ENCODE measurements around the gene BCAS1.

The BCAS1 gene

DNA sequence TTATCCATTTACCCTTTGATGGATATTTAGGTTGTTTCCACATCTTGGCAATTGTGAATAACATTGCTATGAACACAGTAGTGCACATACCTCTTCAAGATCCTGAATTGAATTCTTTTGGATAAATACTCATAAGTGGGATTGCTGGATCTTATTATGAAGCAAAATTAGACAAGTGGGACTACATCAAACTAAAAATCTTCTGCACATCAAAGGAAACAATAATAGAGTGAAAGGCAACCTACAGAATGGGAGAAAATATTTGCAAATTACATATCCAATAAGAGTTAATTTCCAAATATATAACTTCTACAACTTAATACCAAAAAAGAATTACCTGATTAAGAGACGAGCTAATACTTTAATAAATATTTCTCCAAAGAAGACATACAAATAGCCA is 38.4 kb upstream of the BCAS1 start:
- no peak overlapping the region for H3K4me3 ChIP-seq (ENCODE audit: low read depth, low read length)
- DNase-seq = no peak
- H3K4me1 ChIP-seq = no peaks in the 10 kb centered on the region
- H3K9me3 ChIP-seq = no peaks in the 10 kb centered on the region
- peaks cover 30% of the 10 kb centered on the region for H3K27me3 ChIP-seq
- no peaks in the 10 kb centered on the region for H3K36me3 ChIP-seq
- TF ChIP-seq, protein P1, sequence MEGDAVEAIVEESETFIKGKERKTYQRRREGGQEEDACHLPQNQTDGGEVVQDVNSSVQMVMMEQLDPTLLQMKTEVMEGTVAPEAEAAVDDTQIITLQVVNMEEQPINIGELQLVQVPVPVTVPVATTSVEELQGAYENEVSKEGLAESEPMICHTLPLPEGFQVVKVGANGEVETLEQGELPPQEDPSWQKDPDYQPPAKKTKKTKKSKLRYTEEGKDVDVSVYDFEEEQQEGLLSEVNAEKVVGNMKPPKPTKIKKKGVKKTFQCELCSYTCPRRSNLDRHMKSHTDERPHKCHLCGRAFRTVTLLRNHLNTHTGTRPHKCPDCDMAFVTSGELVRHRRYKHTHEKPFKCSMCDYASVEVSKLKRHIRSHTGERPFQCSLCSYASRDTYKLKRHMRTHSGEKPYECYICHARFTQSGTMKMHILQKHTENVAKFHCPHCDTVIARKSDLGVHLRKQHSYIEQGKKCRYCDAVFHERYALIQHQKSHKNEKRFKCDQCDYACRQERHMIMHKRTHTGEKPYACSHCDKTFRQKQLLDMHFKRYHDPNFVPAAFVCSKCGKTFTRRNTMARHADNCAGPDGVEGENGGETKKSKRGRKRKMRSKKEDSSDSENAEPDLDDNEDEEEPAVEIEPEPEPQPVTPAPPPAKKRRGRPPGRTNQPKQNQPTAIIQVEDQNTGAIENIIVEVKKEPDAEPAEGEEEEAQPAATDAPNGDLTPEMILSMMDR (IDR thresholded peaks at IDR 0.05; ENCODE audit: low read depth, low read length) = no peak

GRCh38 chr20:54108326-54108642 is 37.9 kb upstream of the BCAS1 start:
- TF ChIP-seq, protein P1 (IDR thresholded peaks at IDR 0.05; ENCODE audit: low read depth, low read length) = no peak
- Histone ChIP-seq H3K4me1 (no peaks in the 10 kb centered on the region), H3K4me3 (ENCODE audit: low read depth, low read length) (no peak overlapping the region), H3K27me3 (peaks cover 27% of the 10 kb centered on the region), H3K36me3 (no peaks in the 10 kb centered on the region), H3K9me3 (no peaks in the 10 kb centered on the region)
- DNase-seq = no peak

DNA sequence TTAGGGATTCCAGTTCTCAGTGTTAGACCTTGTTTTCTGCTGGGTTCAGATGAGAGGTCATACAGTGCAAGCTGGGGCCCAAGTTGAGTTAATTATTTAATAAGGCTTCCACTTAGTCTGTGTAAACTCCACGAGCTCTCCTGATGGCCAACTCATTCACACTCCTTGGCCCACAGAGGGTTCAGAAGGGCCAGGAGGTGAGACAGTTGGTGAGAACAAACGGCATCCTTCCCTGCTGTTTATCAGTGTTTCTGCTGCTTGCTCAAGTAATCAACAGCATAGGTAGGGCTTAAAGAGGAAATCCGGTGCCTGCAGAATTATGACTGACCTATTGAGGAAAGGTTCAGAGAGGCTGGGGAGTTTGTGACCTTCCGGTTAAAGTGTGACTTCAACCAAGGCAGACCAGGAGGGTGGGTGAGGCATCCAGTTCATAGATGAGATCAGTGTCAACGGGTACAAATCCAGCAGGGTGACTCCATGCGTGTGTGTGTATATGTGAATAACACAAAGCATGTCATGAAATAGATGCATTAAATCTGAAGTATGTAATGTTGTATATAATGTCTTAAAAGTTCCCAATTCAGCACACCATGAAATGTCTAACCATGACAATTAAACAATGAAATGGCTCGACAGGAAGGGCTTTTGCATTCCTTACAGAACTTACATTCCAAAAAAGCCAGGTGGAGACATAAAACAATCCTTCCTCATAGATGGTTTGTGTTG is 37.4 kb upstream of the BCAS1 start:
- DNase-seq = no peak
- no peaks in the 10 kb centered on the region for H3K9me3 ChIP-seq
- no peaks in the 10 kb centered on the region for H3K36me3 ChIP-seq
- peaks cover 27% of the 10 kb centered on the region for H3K27me3 ChIP-seq
- H3K4me1 ChIP-seq = no peaks in the 10 kb centered on the region
- TF ChIP-seq, protein P1 (IDR thresholded peaks at IDR 0.05; ENCODE audit: low read depth, low read length) = no peak
- H3K4me3 ChIP-seq (ENCODE audit: low read depth, low read length) = no peak overlapping the region

DNA sequence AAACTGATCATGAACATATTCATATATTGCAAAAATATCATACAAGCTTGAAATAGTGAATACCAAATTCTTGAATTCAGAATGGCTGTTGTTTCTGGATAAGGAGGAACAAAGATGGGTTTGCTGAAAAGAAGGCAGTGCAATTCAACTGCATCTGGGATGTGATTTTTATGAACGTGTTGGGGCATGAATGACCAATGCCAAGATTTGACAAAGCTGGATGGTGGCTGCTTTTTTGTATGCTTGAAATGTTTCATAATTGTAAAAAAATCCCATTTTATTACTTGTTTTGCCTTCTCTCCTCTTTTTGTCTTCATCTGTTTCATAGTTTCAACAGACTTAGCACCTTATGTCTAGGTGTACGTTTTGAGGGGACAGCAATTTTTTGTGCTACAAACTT is 36.8 kb upstream of the BCAS1 start:
- no peaks in the 10 kb centered on the region for H3K36me3 ChIP-seq
- no peaks in the 10 kb centered on the region for H3K9me3 ChIP-seq
- H3K4me3 ChIP-seq (ENCODE audit: low read depth, low read length) = no peak overlapping the region
- H3K27me3 ChIP-seq = peaks cover 27% of the 10 kb centered on the region
- H3K4me1 ChIP-seq = no peaks in the 10 kb centered on the region
- DNase-seq = no peak
- TF ChIP-seq, protein P1 (IDR thresholded peaks at IDR 0.05; ENCODE audit: low read depth, low read length) = no peak

- Histone ChIP-seq H3K4me3 (ENCODE audit: low read depth, low read length) (no peak overlapping the region), H3K36me3 (no peaks in the 10 kb centered on the region), H3K9me3 (no peaks in the 10 kb centered on the region), H3K4me1 (no peaks in the 10 kb centered on the region), H3K27me3 (peaks cover 24% of the 10 kb centered on the region)
- TF ChIP-seq, protein P1 (IDR thresholded peaks at IDR 0.05; ENCODE audit: low read depth, low read length) = no peak
- no peak for DNase-seq
Observed at GRCh38 chr20:54106162-54106561, 35.8 kb upstream of the BCAS1 start.

DNA sequence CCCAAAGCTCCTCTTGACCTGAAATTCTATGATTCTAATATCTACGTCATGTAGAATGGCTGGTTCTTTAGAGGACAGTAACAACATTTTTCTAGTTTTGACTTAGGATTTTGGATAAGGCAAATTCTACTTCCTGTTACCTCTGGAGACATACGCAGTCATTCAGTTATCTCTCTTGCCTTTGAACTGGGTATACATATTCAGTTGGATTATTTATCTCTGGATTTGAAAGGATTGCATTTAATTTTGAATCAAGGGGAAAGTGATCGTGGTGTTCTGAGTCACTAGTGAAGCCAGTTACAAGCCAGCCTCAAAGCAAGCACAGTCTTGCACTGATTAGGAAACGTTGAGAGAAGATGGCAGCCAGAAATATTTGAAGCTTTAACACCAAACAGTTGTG is 35.3 kb upstream of the BCAS1 start:
- no peaks in the 10 kb centered on the region for H3K36me3 ChIP-seq

More for the DNA sequence above, 35.3 kb upstream of the BCAS1 start:
- no peaks in the 10 kb centered on the region for H3K4me1 ChIP-seq
- TF ChIP-seq, protein P1 (IDR thresholded peaks at IDR 0.05; ENCODE audit: low read depth, low read length) = no peak
- H3K4me3 ChIP-seq (ENCODE audit: low read depth, low read length) = no peak overlapping the region
- no peak for DNase-seq
- peaks cover 20% of the 10 kb centered on the region for H3K27me3 ChIP-seq
- H3K9me3 ChIP-seq = no peaks in the 10 kb centered on the region
